A673 (cell line): ENCODE measurements around the gene FLT1. TPM values are rescaled to one million over a fixed set of nuclear protein-coding genes. Genes with fewer than 3 reads are reported as not detected.

Source experiments
- BruUV-seq: library from RNA; stranded (reverse); fragments of 400-500 nt; replicated peaks from 2 replicates; lab custom pipeline; 2021; lab: Mats Ljungman, UMichigan
- CTCF ChIA-PET: fragments of 300-600 bp; sonication (Branson Sonifier 250); formaldehyde crosslinking; loops from one replicate; lab custom pipeline; 2022; ENCODE audit warnings: antibody characterized with exemption; lab: Charles Lee
- POLR2A ChIA-PET: fragments of 300-600 bp; sonication (Branson Sonifier 250); formaldehyde crosslinking; loops from one replicate; lab custom pipeline; 2022; ENCODE audit warnings: antibody characterized with exemption; ENCODE audit not compliant: low non-redundant PET; lab: Charles Lee
- DNase-seq: peaks from one replicate; pipeline ENCODE4 v3.0.0-alpha.2; 2015; ENCODE audit warnings: low spot score
- H3K27ac ChIP-seq: fragments of 200-600 bp; sonication (generic); 2 replicates; pipeline ENCODE4 v1.5.1; 2016; ENCODE audit warnings: mixed run types, low read depth, mild to moderate bottlenecking, mixed read lengths, antibody characterized with exemption, low read length; ENCODE audit not compliant: poor library complexity, severe bottlenecking
- H3K27me3 ChIP-seq: fragments of 200-600 bp; sonication (generic); replicated peaks from 2 replicates; pipeline ENCODE4 v1.6.1; 2017; ENCODE audit warnings: mixed run types, low read depth, mild to moderate bottlenecking, mixed read lengths, antibody characterized with exemption, low read length; ENCODE audit not compliant: insufficient read depth, poor library complexity
- H3K36me3 ChIP-seq: fragments of 200-600 bp; sonication (generic); 2 replicates; pipeline ENCODE4 v1.6.1; 2016; ENCODE audit warnings: mixed run types, mild to moderate bottlenecking, mixed read lengths, antibody characterized with exemption, low read length; ENCODE audit not compliant: insufficient read depth, poor library complexity, severe bottlenecking
- H3K4me1 ChIP-seq: fragments of 200-600 bp; sonication (generic); 2 replicates; pipeline ENCODE4 v1.6.1; 2017; ENCODE audit warnings: mixed run types, mild to moderate bottlenecking, mixed read lengths, antibody characterized with exemption, low read length; ENCODE audit not compliant: insufficient read depth, poor library complexity, severe bottlenecking
- H3K4me3 ChIP-seq: fragments of 200-600 bp; sonication (generic); 2 replicates; pipeline ENCODE4 v1.5.1; 2016; ENCODE audit warnings: low read depth, mixed run types, mild to moderate bottlenecking, mixed read lengths, low read length; ENCODE audit not compliant: poor library complexity, severe bottlenecking
- H3K9me3 ChIP-seq: fragments of 200-600 bp; sonication (generic); 2 replicates; pipeline ENCODE4 v1.6.1; 2016; ENCODE audit warnings: mixed run types, low read depth, mild to moderate bottlenecking, mixed read lengths, antibody characterized with exemption, low read length; ENCODE audit not compliant: poor library complexity, severe bottlenecking
- CTCF ChIP-seq: fragments of 300-800, 200-600 bp; sonication (generic); conservative IDR thresholded peaks from 2 replicates; pipeline ENCODE4 v1.5.1; 2017; ENCODE audit warnings: low read depth, mild to moderate bottlenecking, antibody characterized with exemption, low read length, moderate library complexity, mixed read lengths
- EZH2 ChIP-seq: fragments of 200-600 bp; sonication (generic); IDR thresholded peaks from 2 replicates; pipeline ENCODE4 v1.6.1; 2017; ENCODE audit warnings: borderline replicate concordance, low read depth, mild to moderate bottlenecking, mixed read lengths, antibody characterized with exemption, low read length; ENCODE audit not compliant: poor library complexity, severe bottlenecking
- intact Hi-C: fragments of 100-400 bp; cut with micrococcal nuclease; formaldehyde crosslinking; loops from one replicate; pipeline ENCODE4 v1.10.0; 2022; ENCODE audit not compliant: unreplicated experiment
- total RNA-seq: library from RNA; stranded (reverse); gene quantifications from 2 replicates; pipeline ENCODE4 v1.2.3, GENCODE V29; 2021

FLT1 gene
- total RNA-seq, 1 experiment from 2014 or later = 5.2 TPM

- no peak for TF ChIP-seq EZH2
- TF ChIP-seq CTCF = no peak
- no peak for DNase-seq
- intact Hi-C loops = no loop called here
- Histone ChIP-seq H3K27ac (no peak overlapping the region), H3K9me3 (no peaks in the 10 kb centered on the region), H3K4me3 (no peak overlapping the region), H3K27me3 (no peaks in the 10 kb centered on the region), H3K36me3 (no peaks in the 10 kb centered on the region), H3K4me1 (peaks cover 28% of the 10 kb centered on the region)
- CTCF ChIA-PET = no interaction called here
- POLR2A ChIA-PET = no interaction called here
- no TSS peak for BruUV-seq
These were observed 152.7 kb downstream of the FLT1 start for GRCh38 chr13:28342251-28342650.

- POLR2A ChIA-PET = no interaction called here
- DNase-seq = peak; percentile 74
- BruUV-seq = no TSS peak
- no peak for TF ChIP-seq EZH2
- TF ChIP-seq CTCF = no peak
- intact Hi-C loops = no loop called here
- H3K36me3 ChIP-seq = no peaks in the 10 kb centered on the region
- H3K27ac ChIP-seq = no peak overlapping the region
- H3K27me3 ChIP-seq = no peaks in the 10 kb centered on the region
- no peaks in the 10 kb centered on the region for H3K9me3 ChIP-seq
- CTCF ChIA-PET = no interaction called here
- H3K4me3 ChIP-seq = no peak overlapping the region
- peaks cover 43% of the 10 kb centered on the region for H3K4me1 ChIP-seq
These were observed 154.6 kb downstream of the FLT1 start for GRCh38 chr13:28340272-28340793.

GRCh38 chr13:28339419-28339818 is 155.5 kb downstream of the FLT1 start:
- ChIA-PET CTCF (no interaction called here), POLR2A (no interaction called here)
- TF ChIP-seq CTCF (no peak), EZH2 (no peak)
- DNase-seq = no peak
- Histone ChIP-seq H3K36me3 (no peaks in the 10 kb centered on the region), H3K27ac (no peak overlapping the region), H3K9me3 (no peaks in the 10 kb centered on the region), H3K4me3 (no peak overlapping the region), H3K4me1 (peaks cover 43% of the 10 kb centered on the region), H3K27me3 (no peaks in the 10 kb centered on the region)
- no TSS peak for BruUV-seq
- intact Hi-C loops = no loop called here
